GM12878 (cell line): ENCODE results near the gene ECSIT. TPM values are rescaled to one million over a fixed set of nuclear protein-coding genes. Genes with fewer than 3 reads are reported as not detected.

ENCODE experiments used
- CREB1 ChIP-seq: IDR thresholded peaks from 2 replicates; pipeline ENCODE4 v1.6.1; 2012; ENCODE audit warnings: low read depth, mild to moderate bottlenecking, inconsistent platforms
- EP300 ChIP-seq, 2 experiments: fragments of 150-350 bp in 1 of 2; IDR thresholded peaks; 2 replicates each; pipeline ENCODE4 v1.6.1; 2011 to 2012; ENCODE audit warnings: low read depth in 2 of 2, low read length in 2 of 2, borderline replicate concordance in 1 of 2, improper control_type of control experiment in 1 of 2, inconsistent platforms in 1 of 2; ENCODE audit not compliant: control insufficient read depth in 1 of 2
- KDM1A ChIP-seq: fragments of 200-600 bp; sonication (generic); IDR thresholded peaks from 2 replicates; pipeline ENCODE4 v1.6.1; 2016; ENCODE audit warnings: borderline replicate concordance
- MYB ChIP-seq: fragments of 150-350 bp; IDR thresholded peaks from 2 replicates; pipeline ENCODE4 v1.6.1; 2014; ENCODE audit warnings: mild to moderate bottlenecking, low read depth, low read length, borderline replicate concordance
- NFXL1 ChIP-seq: fragments of 450-650 bp; IDR thresholded peaks from 2 replicates; pipeline ENCODE4 v1.6.1; 2017; ENCODE audit warnings: antibody characterized with exemption, mild to moderate bottlenecking, borderline replicate concordance
- RBBP5 ChIP-seq: fragments of 200-600 bp; sonication (generic); conservative IDR thresholded peaks from 2 replicates; pipeline ENCODE4 v1.6.1; 2016
- SMARCA5 ChIP-seq: fragments of 450-650 bp; IDR thresholded peaks from 2 replicates; pipeline ENCODE4 v1.6.1; 2017; ENCODE audit warnings: mild to moderate bottlenecking
- SP1 ChIP-seq: IDR thresholded peaks from one replicate; pipeline ENCODE4 v1.6.1; 2011; ENCODE audit warnings: low read depth, low read length
- STAT3 ChIP-seq: IDR thresholded peaks from 2 replicates; pipeline ENCODE4 v1.6.1; 2011; ENCODE audit warnings: low read depth, low read length, improper control_type of control experiment
- polyA plus RNA-seq, 11 experiments: library from polyadenylated mRNA; depleted of rRNA in 4 of 11; unstranded in 6 of 11; stranded (reverse) in 5 of 11; fragments of >200 nt; fragmentation: Nextera tagmentation in 4 of 11; fragmentation: Illumina TruSeq in 1 of 11; extraction: Ambion mirVana in 4 of 11; extraction: Trizol in 1 of 11; gene quantifications; 1 replicate in 1 of 11; 2 replicates in 10 of 11; pipeline versions ENCODE4 v1.2.1 to v1.2.3, GENCODE V29; 2011 to 2016; ENCODE audit warnings: inconsistent platforms in 2 of 11, missing spikeins in 2 of 11, low read depth in 1 of 11
- total RNA-seq, 4 experiments: library from RNA; depleted of rRNA in 3 of 4; stranded (reverse); fragments of >200 nt in 3 of 4; fragmentation: Illumina TruSeq in 1 of 4; extraction: Trizol in 1 of 4; gene quantifications; 2 replicates each; pipeline versions ENCODE4 v1.2.1 to v1.2.3, GENCODE V29; 2013 to 2021
- TF ChIP-seq, protein P1 (sequence below): fragments of 450-650 bp; IDR thresholded peaks from 2 replicates; pipeline ENCODE4 v1.6.1; 2016; ENCODE audit warnings: mild to moderate bottlenecking, moderate library complexity, borderline replicate concordance
- TF ChIP-seq, protein P2 (sequence below): IDR thresholded peaks from 2 replicates; pipeline ENCODE4 v1.6.1; 2012; ENCODE audit warnings: low read depth, low read length, improper control_type of control experiment
- TF ChIP-seq, protein P3 (sequence below): fragments of 450-650 bp; IDR thresholded peaks from 2 replicates; pipeline ENCODE4 v1.6.1; 2017; ENCODE audit warnings: low read depth, mild to moderate bottlenecking, moderate library complexity
- TF ChIP-seq, protein P4 (sequence below): fragments of 150-350 bp; IDR thresholded peaks from 2 replicates; pipeline ENCODE4 v1.6.1; 2016; ENCODE audit warnings: low read depth, low read length
- TF ChIP-seq, protein P5 (sequence below): fragments of 450-650 bp; formaldehyde crosslinking; IDR thresholded peaks from 2 replicates; pipeline ENCODE4 v1.4.0; 2020; ENCODE audit warnings: mild to moderate bottlenecking, moderate library complexity

The ECSIT gene
- total and polyA plus RNA-seq, 10 of the 15 experiments (the other 5 are each of a cell fraction or from before 2014, with no cell fraction given) = 1.0 to 59.6 (median 41.3) TPM

DNA sequence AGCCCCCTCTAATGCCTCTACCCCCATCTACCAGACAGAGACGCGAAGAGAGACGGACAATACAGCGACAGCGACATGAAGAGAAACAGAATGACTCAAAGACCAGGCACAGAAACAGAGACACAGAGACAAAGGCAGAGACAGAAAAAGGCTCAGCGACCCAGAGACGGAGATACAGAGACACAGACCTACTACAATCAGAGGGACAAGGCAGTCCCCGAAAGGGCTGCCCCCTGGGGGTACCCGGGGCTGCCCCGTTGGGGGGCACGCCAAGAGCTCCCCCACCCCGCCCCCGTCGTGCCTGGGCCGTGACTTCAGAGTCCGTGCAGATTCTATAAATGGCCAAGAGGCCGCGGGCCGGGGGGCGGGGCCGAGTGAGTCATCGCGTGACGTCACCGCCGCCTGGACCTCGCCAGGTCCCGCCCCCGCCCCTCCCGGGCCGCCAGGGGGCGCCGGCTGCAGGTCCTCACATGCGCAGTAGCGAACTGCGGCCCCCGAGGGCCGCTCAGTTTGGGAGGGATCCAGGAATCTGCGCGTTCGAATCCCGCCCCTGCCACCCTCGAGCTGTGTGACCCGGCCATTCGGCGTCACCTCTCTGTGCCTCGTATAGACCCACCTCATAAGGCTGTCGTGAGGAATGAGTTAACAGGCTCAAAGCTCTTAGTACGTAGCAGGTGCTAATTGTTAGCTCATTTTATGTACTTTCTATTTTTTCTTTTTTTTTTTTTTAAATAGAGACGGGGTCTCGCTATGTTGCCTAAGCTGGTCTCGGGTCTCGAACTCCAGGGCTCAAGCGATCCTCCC, 7.1 kb upstream of the ECSIT start (continued):
- TF ChIP-seq, protein P1, sequence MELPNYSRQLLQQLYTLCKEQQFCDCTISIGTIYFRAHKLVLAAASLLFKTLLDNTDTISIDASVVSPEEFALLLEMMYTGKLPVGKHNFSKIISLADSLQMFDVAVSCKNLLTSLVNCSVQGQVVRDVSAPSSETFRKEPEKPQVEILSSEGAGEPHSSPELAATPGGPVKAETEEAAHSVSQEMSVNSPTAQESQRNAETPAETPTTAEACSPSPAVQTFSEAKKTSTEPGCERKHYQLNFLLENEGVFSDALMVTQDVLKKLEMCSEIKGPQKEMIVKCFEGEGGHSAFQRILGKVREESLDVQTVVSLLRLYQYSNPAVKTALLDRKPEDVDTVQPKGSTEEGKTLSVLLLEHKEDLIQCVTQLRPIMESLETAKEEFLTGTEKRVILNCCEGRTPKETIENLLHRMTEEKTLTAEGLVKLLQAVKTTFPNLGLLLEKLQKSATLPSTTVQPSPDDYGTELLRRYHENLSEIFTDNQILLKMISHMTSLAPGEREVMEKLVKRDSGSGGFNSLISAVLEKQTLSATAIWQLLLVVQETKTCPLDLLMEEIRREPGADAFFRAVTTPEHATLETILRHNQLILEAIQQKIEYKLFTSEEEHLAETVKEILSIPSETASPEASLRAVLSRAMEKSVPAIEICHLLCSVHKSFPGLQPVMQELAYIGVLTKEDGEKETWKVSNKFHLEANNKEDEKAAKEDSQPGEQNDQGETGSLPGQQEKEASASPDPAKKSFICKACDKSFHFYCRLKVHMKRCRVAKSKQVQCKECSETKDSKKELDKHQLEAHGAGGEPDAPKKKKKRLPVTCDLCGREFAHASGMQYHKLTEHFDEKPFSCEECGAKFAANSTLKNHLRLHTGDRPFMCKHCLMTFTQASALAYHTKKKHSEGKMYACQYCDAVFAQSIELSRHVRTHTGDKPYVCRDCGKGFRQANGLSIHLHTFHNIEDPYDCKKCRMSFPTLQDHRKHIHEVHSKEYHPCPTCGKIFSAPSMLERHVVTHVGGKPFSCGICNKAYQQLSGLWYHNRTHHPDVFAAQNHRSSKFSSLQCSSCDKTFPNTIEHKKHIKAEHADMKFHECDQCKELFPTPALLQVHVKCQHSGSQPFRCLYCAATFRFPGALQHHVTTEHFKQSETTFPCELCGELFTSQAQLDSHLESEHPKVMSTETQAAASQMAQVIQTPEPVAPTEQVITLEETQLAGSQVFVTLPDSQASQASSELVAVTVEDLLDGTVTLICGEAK = no peak; the same call in 1 of the 2 replicates
- TF ChIP-seq, protein P2, sequence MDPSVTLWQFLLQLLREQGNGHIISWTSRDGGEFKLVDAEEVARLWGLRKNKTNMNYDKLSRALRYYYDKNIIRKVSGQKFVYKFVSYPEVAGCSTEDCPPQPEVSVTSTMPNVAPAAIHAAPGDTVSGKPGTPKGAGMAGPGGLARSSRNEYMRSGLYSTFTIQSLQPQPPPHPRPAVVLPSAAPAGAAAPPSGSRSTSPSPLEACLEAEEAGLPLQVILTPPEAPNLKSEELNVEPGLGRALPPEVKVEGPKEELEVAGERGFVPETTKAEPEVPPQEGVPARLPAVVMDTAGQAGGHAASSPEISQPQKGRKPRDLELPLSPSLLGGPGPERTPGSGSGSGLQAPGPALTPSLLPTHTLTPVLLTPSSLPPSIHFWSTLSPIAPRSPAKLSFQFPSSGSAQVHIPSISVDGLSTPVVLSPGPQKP = no peak
- no peak for TF ChIP-seq STAT3
- TF ChIP-seq SMARCA5 = peak; percentile 79; the same call in 1 of the 2 replicates
- no peak for TF ChIP-seq RBBP5
- no peak for TF ChIP-seq KDM1A
- no peak for TF ChIP-seq EP300 (IDR thresholded peaks at IDR 0.05; ENCODE audit: borderline replicate concordance in 1 of 2, control insufficient read depth in 1 of 2, low read depth in 2 of 2, low read length in 2 of 2)
- TF ChIP-seq SP1 = peak; percentile 64
- TF ChIP-seq, protein P3, sequence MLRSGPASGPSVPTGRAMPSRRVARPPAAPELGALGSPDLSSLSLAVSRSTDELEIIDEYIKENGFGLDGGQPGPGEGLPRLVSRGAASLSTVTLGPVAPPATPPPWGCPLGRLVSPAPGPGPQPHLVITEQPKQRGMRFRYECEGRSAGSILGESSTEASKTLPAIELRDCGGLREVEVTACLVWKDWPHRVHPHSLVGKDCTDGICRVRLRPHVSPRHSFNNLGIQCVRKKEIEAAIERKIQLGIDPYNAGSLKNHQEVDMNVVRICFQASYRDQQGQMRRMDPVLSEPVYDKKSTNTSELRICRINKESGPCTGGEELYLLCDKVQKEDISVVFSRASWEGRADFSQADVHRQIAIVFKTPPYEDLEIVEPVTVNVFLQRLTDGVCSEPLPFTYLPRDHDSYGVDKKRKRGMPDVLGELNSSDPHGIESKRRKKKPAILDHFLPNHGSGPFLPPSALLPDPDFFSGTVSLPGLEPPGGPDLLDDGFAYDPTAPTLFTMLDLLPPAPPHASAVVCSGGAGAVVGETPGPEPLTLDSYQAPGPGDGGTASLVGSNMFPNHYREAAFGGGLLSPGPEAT = no peak
- TF ChIP-seq, protein P4, sequence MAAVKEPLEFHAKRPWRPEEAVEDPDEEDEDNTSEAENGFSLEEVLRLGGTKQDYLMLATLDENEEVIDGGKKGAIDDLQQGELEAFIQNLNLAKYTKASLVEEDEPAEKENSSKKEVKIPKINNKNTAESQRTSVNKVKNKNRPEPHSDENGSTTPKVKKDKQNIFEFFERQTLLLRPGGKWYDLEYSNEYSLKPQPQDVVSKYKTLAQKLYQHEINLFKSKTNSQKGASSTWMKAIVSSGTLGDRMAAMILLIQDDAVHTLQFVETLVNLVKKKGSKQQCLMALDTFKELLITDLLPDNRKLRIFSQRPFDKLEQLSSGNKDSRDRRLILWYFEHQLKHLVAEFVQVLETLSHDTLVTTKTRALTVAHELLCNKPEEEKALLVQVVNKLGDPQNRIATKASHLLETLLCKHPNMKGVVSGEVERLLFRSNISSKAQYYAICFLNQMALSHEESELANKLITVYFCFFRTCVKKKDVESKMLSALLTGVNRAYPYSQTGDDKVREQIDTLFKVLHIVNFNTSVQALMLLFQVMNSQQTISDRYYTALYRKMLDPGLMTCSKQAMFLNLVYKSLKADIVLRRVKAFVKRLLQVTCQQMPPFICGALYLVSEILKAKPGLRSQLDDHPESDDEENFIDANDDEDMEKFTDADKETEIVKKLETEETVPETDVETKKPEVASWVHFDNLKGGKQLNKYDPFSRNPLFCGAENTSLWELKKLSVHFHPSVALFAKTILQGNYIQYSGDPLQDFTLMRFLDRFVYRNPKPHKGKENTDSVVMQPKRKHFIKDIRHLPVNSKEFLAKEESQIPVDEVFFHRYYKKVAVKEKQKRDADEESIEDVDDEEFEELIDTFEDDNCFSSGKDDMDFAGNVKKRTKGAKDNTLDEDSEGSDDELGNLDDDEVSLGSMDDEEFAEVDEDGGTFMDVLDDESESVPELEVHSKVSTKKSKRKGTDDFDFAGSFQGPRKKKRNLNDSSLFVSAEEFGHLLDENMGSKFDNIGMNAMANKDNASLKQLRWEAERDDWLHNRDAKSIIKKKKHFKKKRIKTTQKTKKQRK = no peak
- peak; percentile 91 for TF ChIP-seq CREB1
- TF ChIP-seq, protein P5, sequence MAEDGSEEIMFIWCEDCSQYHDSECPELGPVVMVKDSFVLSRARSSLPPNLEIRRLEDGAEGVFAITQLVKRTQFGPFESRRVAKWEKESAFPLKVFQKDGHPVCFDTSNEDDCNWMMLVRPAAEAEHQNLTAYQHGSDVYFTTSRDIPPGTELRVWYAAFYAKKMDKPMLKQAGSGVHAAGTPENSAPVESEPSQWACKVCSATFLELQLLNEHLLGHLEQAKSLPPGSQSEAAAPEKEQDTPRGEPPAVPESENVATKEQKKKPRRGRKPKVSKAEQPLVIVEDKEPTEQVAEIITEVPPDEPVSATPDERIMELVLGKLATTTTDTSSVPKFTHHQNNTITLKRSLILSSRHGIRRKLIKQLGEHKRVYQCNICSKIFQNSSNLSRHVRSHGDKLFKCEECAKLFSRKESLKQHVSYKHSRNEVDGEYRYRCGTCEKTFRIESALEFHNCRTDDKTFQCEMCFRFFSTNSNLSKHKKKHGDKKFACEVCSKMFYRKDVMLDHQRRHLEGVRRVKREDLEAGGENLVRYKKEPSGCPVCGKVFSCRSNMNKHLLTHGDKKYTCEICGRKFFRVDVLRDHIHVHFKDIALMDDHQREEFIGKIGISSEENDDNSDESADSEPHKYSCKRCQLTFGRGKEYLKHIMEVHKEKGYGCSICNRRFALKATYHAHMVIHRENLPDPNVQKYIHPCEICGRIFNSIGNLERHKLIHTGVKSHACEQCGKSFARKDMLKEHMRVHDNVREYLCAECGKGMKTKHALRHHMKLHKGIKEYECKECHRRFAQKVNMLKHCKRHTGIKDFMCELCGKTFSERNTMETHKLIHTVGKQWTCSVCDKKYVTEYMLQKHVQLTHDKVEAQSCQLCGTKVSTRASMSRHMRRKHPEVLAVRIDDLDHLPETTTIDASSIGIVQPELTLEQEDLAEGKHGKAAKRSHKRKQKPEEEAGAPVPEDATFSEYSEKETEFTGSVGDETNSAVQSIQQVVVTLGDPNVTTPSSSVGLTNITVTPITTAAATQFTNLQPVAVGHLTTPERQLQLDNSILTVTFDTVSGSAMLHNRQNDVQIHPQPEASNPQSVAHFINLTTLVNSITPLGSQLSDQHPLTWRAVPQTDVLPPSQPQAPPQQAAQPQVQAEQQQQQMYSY (CRISPR knock-in tag) = no peak
- no peak for TF ChIP-seq MYB
- no peak for TF ChIP-seq NFXL1
